Activated B cell treated with CpG ODN at 0.5 μM for 24 hours (primary cell): ENCODE measurements around the gene NIT2. TPM values are rescaled to one million over a fixed set of nuclear protein-coding genes. Genes with fewer than 3 reads are reported as not detected.
A peak's percentile ranks its signal among the peaks of the same experiment; 100 is the strongest.
"Not testable (repeated sequence)": the region's sequence is repeated elsewhere in the genome, so short reads cannot be mapped to it uniquely, and the experiment has no call there.

ENCODE experiments used
- ATAC-seq: fragments of 200-7000 bp; cut with Tn5 transposase; one replicate; pipeline ENCODE4 v1.10.0; 2021; ENCODE audit warnings: low read depth, mild to moderate bottlenecking, moderate library complexity
- CTCF ChIA-PET: fragments of 350-600 bp; sonication (Branson Sonifier 250); formaldehyde crosslinking; loops from one replicate; lab custom pipeline; 2021; ENCODE audit warnings: antibody characterized with exemption; lab: Charles Lee
- POLR2A ChIA-PET: fragments of 350-600 bp; sonication (Branson Sonifier 250); formaldehyde crosslinking; loops from one replicate; lab custom pipeline; 2021; ENCODE audit warnings: antibody characterized with exemption; lab: Charles Lee
- DNase-seq: peaks from one replicate; pipeline ENCODE4 v3.0.0; 2022
- H3K27ac Mint-ChIP-seq: one replicate; pipeline ENCODE4 v1.8.0; 2020; ENCODE audit warnings: mixed read lengths
- H3K27me3 Mint-ChIP-seq: one replicate; pipeline ENCODE4 v1.8.0; 2021; ENCODE audit warnings: mixed read lengths
- H3K36me3 Mint-ChIP-seq: one replicate; pipeline ENCODE4 v1.8.0; 2021; ENCODE audit warnings: low read depth, mixed read lengths
- H3K4me1 Mint-ChIP-seq: one replicate; pipeline ENCODE4 v1.8.0; 2021; ENCODE audit warnings: mixed read lengths
- H3K4me3 Mint-ChIP-seq: one replicate; pipeline ENCODE4 v1.8.0; 2020; ENCODE audit warnings: mild to moderate bottlenecking, mixed read lengths
- H3K9me3 Mint-ChIP-seq: one replicate; pipeline ENCODE4 v1.8.0; 2020; ENCODE audit warnings: mixed read lengths
- intact Hi-C: fragments of 100-400 bp; cut with micrococcal nuclease; formaldehyde crosslinking; loops from one replicate; pipeline ENCODE4 v1.15.1; 2024
- total RNA-seq: library from RNA; stranded (reverse); gene quantifications from 2 replicates; pipeline ENCODE4 v1.2.3, GENCODE V29; 2022
- TF ChIP-seq, protein P1 (sequence below): fragments of 200-600 bp; IDR thresholded peaks from one replicate; pipeline ENCODE4 v1.8.0; 2022; ENCODE audit warnings: antibody characterized with exemption, mild to moderate bottlenecking

Gene NIT2
- total RNA-seq, 1 donor from 2014 or later: 55.6 TPM

DNA sequence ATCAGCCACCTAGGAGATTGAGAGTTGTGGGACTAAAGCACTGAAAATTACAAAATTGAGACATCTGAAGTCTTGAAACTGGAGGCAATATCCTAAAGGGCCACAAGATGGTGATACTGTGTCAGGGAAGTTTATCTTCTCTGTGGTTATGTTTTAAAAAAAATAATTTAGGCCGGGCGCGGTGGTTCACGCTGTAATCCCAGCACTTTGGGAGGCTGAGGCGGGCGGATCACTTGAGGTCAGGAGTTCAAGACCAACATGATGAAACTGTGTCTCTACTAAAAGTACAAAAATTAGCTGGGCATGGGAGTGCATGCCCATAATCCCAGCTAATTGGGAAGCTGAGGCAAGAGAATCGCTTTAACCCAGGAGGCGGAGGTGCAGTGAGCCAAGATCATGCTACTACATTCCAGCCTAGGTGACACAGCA, 17.9 kb upstream of the NIT2 start:
- Mint-ChIP-seq H3K4me3 (no peak overlapping the region), H3K4me1 (peaks cover 2% of the 10 kb centered on the region), H3K27ac (no peak overlapping the region), H3K27me3 (no peaks in the 10 kb centered on the region), H3K9me3 (no peaks in the 10 kb centered on the region), H3K36me3 (peaks cover 31% of the 10 kb centered on the region)
- TF ChIP-seq, protein P1, sequence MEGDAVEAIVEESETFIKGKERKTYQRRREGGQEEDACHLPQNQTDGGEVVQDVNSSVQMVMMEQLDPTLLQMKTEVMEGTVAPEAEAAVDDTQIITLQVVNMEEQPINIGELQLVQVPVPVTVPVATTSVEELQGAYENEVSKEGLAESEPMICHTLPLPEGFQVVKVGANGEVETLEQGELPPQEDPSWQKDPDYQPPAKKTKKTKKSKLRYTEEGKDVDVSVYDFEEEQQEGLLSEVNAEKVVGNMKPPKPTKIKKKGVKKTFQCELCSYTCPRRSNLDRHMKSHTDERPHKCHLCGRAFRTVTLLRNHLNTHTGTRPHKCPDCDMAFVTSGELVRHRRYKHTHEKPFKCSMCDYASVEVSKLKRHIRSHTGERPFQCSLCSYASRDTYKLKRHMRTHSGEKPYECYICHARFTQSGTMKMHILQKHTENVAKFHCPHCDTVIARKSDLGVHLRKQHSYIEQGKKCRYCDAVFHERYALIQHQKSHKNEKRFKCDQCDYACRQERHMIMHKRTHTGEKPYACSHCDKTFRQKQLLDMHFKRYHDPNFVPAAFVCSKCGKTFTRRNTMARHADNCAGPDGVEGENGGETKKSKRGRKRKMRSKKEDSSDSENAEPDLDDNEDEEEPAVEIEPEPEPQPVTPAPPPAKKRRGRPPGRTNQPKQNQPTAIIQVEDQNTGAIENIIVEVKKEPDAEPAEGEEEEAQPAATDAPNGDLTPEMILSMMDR: no peak
- no peak for DNase-seq
- peak; percentile 68 for ATAC-seq
- ChIA-PET CTCF (interaction anchor here (0.6 to 2.4 kb wide), 10 partner anchors 16 to 485 kb away, joined by 3 to 29 read pairs (median 3); no protein-coding TSS in a partner anchor), POLR2A (interaction anchor here (1.3 kb wide), 1 partner anchor 19 kb away, joined by 5 read pairs; no protein-coding TSS in a partner anchor)
- intact Hi-C loops: loop anchor here (1.0 kb wide), 5 partner anchors 19 to 1065 kb away; no protein-coding TSS in a partner anchor

DNA sequence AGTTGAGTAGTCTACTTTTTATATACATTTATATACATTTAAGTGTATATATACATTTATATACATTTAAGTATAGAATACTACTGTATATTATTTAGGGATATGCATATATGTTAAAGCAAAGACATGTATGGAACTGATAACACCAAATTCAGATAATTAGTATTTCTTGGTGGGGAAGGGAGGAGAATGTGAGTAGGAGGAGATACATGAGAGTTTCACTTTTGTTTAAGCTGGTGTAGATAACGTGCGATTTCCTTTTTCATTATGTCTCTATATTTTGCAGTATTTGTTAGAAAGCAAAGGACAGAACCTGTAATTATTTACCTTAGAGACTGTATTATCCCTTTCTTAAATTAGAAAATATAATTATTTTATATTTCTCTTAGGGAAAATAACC, 16.6 kb upstream of the NIT2 start:
- Mint-ChIP-seq H3K36me3 (peaks cover 32% of the 10 kb centered on the region), H3K4me1 (peaks cover 2% of the 10 kb centered on the region), H3K27ac (no peak overlapping the region), H3K4me3 (no peak overlapping the region), H3K27me3 (no peaks in the 10 kb centered on the region), H3K9me3 (no peaks in the 10 kb centered on the region)
- POLR2A ChIA-PET: no interaction called here
- TF ChIP-seq, protein P1: no peak
- DNase-seq (no peak), ATAC-seq (no peak)
- CTCF ChIA-PET: interaction anchor here (1.9 kb wide), 1 partner anchor 486 kb away, joined by 11 read pairs; no protein-coding TSS in a partner anchor
- intact Hi-C loops: no loop called here

DNA sequence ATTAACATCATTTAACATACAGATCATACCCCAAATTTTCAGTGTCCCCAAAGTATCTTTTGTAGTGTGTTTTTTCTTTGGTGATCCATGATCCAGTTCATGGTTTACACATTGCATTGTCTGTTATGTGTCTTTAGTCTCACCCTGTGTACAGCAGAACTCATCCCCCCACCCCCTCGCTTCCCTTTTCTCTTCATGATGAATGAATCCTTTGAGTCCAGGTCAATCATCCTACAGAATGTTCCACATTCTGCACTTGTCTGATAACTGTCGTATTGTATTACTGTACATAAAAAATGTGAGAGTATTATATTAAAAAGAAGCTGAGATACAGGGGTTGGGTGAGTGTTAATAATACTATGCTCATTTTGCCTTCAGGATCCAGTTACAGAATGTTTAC, 14.6 kb upstream of the NIT2 start:
- ATAC-seq: no peak
- TF ChIP-seq, protein P1: no peak
- POLR2A ChIA-PET: interaction anchor here (0.7 kb wide), 1 partner anchor 12 kb away, joined by 8 read pairs; no protein-coding TSS in a partner anchor
- CTCF ChIA-PET: no interaction called here
- H3K27me3 Mint-ChIP-seq: no peaks in the 10 kb centered on the region
- H3K4me3 Mint-ChIP-seq: no peak overlapping the region
- peaks cover 2% of the 10 kb centered on the region for H3K4me1 Mint-ChIP-seq
- H3K27ac Mint-ChIP-seq: no peak overlapping the region
- intact Hi-C loops: no loop called here
- no peak for DNase-seq
- peaks cover 33% of the 10 kb centered on the region for H3K36me3 Mint-ChIP-seq
- H3K9me3 Mint-ChIP-seq: no peaks in the 10 kb centered on the region

DNA sequence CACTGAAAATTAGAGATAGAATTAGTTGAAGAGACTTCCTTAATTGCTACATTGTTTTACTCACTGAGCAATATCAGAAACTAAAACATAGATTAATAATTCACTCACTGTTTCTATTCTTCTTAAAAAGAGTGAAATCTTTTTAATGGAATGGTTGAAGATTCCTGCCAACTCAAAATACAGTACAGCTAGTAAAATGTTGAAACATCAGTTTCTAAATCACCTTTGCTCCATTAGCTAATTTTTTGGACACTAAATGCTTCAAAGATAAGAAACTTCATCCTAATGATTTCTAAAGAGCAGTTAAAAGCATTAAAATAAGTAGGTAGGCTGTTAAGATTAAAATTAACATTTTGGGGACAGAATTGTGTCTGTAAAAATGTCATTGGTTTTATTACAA, 10.5 kb upstream of the NIT2 start:
- peaks cover 42% of the 10 kb centered on the region for H3K36me3 Mint-ChIP-seq
- CTCF ChIA-PET: no interaction called here
- ATAC-seq: no peak

DNA sequence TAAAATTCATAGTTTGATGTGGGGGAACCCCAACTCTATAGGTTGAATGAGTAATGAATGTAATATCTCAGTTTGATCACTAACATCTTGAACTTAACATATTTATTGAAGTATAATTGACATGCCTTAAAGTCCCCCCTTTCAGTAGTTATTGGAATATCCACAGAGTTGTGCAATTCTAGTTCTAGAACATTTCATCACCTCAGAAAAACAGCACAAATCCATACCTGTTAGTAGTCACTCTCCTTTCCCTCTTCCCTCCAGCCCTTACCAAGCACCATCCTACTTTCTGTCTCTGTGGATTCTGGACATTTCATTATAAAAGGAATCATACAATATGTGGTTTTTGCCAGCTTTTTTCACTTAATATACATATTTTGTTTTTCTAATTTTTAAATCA, 8.7 kb upstream of the NIT2 start:
- CTCF ChIA-PET: no interaction called here

More for the DNA sequence above, 10.5 kb upstream of the NIT2 start:
- DNase-seq: no peak
- H3K27ac Mint-ChIP-seq: no peak overlapping the region
- intact Hi-C loops: no loop called here
- POLR2A ChIA-PET: no interaction called here
- TF ChIP-seq, protein P1: no peak
- peaks cover 4% of the 10 kb centered on the region for H3K9me3 Mint-ChIP-seq
- no peak overlapping the region for H3K4me3 Mint-ChIP-seq
- no peaks in the 10 kb centered on the region for H3K27me3 Mint-ChIP-seq
- no peaks in the 10 kb centered on the region for H3K4me1 Mint-ChIP-seq

DNA sequence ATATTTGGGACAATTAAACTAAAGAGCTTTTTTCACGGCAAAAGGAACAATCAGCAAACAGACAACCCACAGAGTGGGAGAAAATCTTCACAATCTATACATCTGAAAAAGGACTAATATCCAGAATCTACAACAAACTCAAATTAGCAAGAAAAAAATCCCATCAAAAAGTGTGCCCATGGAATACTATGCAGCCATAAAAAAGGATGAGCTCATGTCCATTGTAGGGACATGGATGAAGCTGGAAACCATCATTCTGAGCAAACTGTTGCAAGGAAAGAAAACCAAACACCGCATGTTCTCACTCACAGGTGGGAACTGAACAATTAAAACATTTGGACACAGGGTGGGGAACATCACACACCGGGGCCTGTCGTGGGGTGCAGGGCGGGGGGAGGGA, 7.2 kb upstream of the NIT2 start:
- POLR2A ChIA-PET, H3K4me3 Mint-ChIP-seq, H3K27ac Mint-ChIP-seq: not testable (repeated sequence)

More for the DNA sequence above, 8.7 kb upstream of the NIT2 start:
- Mint-ChIP-seq H3K4me1 (no peaks in the 10 kb centered on the region), H3K27me3 (no peaks in the 10 kb centered on the region), H3K9me3 (peaks cover 4% of the 10 kb centered on the region), H3K36me3 (peaks cover 33% of the 10 kb centered on the region), H3K27ac (no peak overlapping the region), H3K4me3 (no peak overlapping the region)
- ATAC-seq (no peak), DNase-seq (no peak)
- POLR2A ChIA-PET: no interaction called here
- TF ChIP-seq, protein P1: no peak
- intact Hi-C loops: no loop called here

More for the DNA sequence above, 7.2 kb upstream of the NIT2 start:
- H3K9me3 Mint-ChIP-seq, ATAC-seq, DNase-seq, H3K27me3 Mint-ChIP-seq, H3K4me1 Mint-ChIP-seq, CTCF ChIA-PET, intact Hi-C loops: not testable (repeated sequence)
- H3K36me3 Mint-ChIP-seq: peaks cover 28% of the 10 kb centered on the region
